ENCODE measurements around the gene UGT1A8.
"Not testable (repeated sequence)": the region's sequence is repeated elsewhere in the genome, so short reads cannot be mapped to it uniquely, and the experiment has no call there.

The UGT1A8 gene

GRCh38 chr2:233617476-233617875 lies at the start of gene UGT1A8:
UGT1A8 (plus strand) TSS chr2:233617633; CDS start chr2:233617708, 75 bp downstream.
- FAIRE-seq; DNase-seq (ENCODE audit: insufficient read length, low spot score): not testable (repeated sequence)

- DNase-seq (ENCODE audit: insufficient read length, low spot score): no peak
- no peak for FAIRE-seq
These were observed 46.4 kb upstream of the UGT1A8 start for GRCh38 chr2:233571001-233571400.

GRCh38 chr2:233571462-233571861 lies 46.0 kb upstream of the UGT1A8 start:
- DNase-seq (ENCODE audit: insufficient read length, low spot score): no peak
- FAIRE-seq: no peak
- TF ChIP-seq POLR2A (IDR thresholded peaks at IDR 0.05; ENCODE audit: low read depth, low read length): no peak

More at GRCh38 chr2:233571001-233571400, 46.4 kb upstream of the UGT1A8 start:
- TF ChIP-seq POLR2A (IDR thresholded peaks at IDR 0.05; ENCODE audit: low read depth, low read length): no peak

GRCh38 chr2:233572468-233572867 lies 45.0 kb upstream of the UGT1A8 start:
- no peak for FAIRE-seq

GRCh38 chr2:233577341-233577740 lies 40.1 kb upstream of the UGT1A8 start:
- FAIRE-seq: not testable (repeated sequence)

More at GRCh38 chr2:233572468-233572867, 45.0 kb upstream of the UGT1A8 start:
- no peak for TF ChIP-seq POLR2A (IDR thresholded peaks at IDR 0.05; ENCODE audit: low read depth, low read length)
- no peak for DNase-seq (ENCODE audit: insufficient read length, low spot score)

GRCh38 chr2:233583217-233583965 lies 34.0 kb upstream of the UGT1A8 start:
- not testable (repeated sequence) for DNase-seq (ENCODE audit: insufficient read length, low spot score); FAIRE-seq

More at GRCh38 chr2:233577341-233577740, 40.1 kb upstream of the UGT1A8 start:
- not testable (repeated sequence) for DNase-seq (ENCODE audit: insufficient read length, low spot score)

- no peak for TF ChIP-seq POLR2A (IDR thresholded peaks at IDR 0.05; ENCODE audit: low read depth, low read length)
- DNase-seq (ENCODE audit: insufficient read length, low spot score) (no peak), FAIRE-seq (no peak)
These were observed 33.2 kb upstream of the UGT1A8 start for GRCh38 chr2:233584210-233584609.

GRCh38 chr2:233588400-233588799 lies 29.0 kb upstream of the UGT1A8 start:
- FAIRE-seq (no peak), DNase-seq (ENCODE audit: insufficient read length, low spot score) (no peak)
- TF ChIP-seq POLR2A (IDR thresholded peaks at IDR 0.05; ENCODE audit: low read depth, low read length): no peak

- not testable (repeated sequence) for FAIRE-seq; DNase-seq (ENCODE audit: insufficient read length, low spot score)
These were observed 24.7 kb upstream of the UGT1A8 start for GRCh38 chr2:233592706-233593105.

- FAIRE-seq (no peak), DNase-seq (ENCODE audit: insufficient read length, low spot score) (no peak)
These were observed 24.2 kb upstream of the UGT1A8 start for GRCh38 chr2:233593201-233593600.

GRCh38 chr2:233597522-233597921 lies 19.9 kb upstream of the UGT1A8 start:
- FAIRE-seq (no peak), DNase-seq (ENCODE audit: insufficient read length, low spot score) (no peak)
- TF ChIP-seq POLR2A (IDR thresholded peaks at IDR 0.05; ENCODE audit: low read depth, low read length): no peak

More at GRCh38 chr2:233593201-233593600, 24.2 kb upstream of the UGT1A8 start:
- no peak for TF ChIP-seq POLR2A (IDR thresholded peaks at IDR 0.05; ENCODE audit: low read depth, low read length)

- no peak for TF ChIP-seq POLR2A (IDR thresholded peaks at IDR 0.05; ENCODE audit: low read depth, low read length)
- DNase-seq (ENCODE audit: insufficient read length, low spot score) (no peak), FAIRE-seq (no peak)
These were observed 18.5 kb upstream of the UGT1A8 start for GRCh38 chr2:233598952-233599351.

GRCh38 chr2:233600386-233600785 lies 17.0 kb upstream of the UGT1A8 start:
- TF ChIP-seq POLR2A (IDR thresholded peaks at IDR 0.05; ENCODE audit: low read depth, low read length): no peak
- no peak for DNase-seq (ENCODE audit: insufficient read length, low spot score)
- FAIRE-seq: no peak

GRCh38 chr2:233602076-233602475 lies 15.4 kb upstream of the UGT1A8 start:
- DNase-seq (ENCODE audit: insufficient read length, low spot score) (no peak), FAIRE-seq (no peak)
- no peak for TF ChIP-seq POLR2A (IDR thresholded peaks at IDR 0.05; ENCODE audit: low read depth, low read length)

GRCh38 chr2:233603520-233603919 lies 13.9 kb upstream of the UGT1A8 start:
- DNase-seq (ENCODE audit: insufficient read length, low spot score) (no peak), FAIRE-seq (no peak)
- no peak for TF ChIP-seq POLR2A (IDR thresholded peaks at IDR 0.05; ENCODE audit: low read depth, low read length)
